Occipital lobe (tissue), 2 donors: Measurements from ENCODE around the gene TCEAL6. TPM values are rescaled to one million over a fixed set of nuclear protein-coding genes. Genes with fewer than 3 reads are reported as not detected.
"Not testable (repeated sequence)": the region's sequence is repeated elsewhere in the genome, so short reads cannot be mapped to it uniquely, and the experiment has no call there.

Source experiments
- DNase-seq: peaks from one replicate; lab custom pipeline; 2025; lab: John Stamatoyannopoulos, UW
- total RNA-seq: library from RNA; depleted of rRNA; stranded (reverse); fragments of >200 nt; gene quantifications from one replicate; pipeline ENCODE4 v1.2.3, GENCODE V29; 2014

The TCEAL6 gene
- 6.7 TPM for total RNA-seq

GRCh38 chrX:102142274-102142673, at the start of gene TCEAL6:
TCEAL6 (minus strand) TSS chrX:102142481.
- DNase-seq = not testable (repeated sequence)

DNA sequence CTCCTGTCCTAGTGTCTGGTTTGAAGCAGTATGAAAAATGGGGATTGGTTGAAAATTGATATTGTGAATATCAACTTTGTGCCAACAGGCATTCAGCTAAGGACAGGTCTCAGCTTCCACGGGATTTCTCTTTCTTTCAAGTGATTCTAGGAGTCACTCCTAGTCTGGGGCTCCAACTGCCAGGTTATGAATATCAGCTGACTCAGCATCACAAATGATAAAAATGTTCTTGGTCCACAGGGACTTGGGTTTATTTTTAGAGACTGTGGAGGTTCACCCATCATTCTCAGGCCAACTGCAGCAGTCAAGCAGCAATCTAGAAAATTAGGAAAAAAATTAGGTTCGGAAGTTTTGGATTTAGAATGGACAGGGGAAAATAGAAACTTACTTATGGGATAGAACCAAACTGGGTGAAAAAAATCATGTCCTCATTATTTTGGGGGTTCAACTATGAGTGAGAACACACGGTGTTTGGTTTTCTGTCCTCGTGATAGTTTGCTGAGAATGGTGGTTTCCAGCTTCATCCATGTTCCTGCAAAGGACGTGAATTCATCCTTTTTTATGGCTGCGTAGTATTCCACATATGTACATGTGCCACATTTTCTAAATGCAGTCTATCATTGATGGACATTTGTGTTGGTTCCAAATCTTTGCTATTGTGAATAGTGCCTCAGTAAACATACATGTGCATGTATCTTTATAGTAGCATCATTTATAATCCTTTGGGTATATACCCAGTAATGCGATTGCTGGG, 43.9 kb upstream of the TCEAL6 start:
- DNase-seq = no peak

GRCh38 chrX:102155806-102156179, 13.5 kb upstream of the TCEAL6 start, which contains the start of gene BEX5:
BEX5 (minus strand) TSS chrX:102155977; CDS start chrX:102154265, 1,712 bp downstream.
- peak; percentile 69 for DNase-seq

DNA sequence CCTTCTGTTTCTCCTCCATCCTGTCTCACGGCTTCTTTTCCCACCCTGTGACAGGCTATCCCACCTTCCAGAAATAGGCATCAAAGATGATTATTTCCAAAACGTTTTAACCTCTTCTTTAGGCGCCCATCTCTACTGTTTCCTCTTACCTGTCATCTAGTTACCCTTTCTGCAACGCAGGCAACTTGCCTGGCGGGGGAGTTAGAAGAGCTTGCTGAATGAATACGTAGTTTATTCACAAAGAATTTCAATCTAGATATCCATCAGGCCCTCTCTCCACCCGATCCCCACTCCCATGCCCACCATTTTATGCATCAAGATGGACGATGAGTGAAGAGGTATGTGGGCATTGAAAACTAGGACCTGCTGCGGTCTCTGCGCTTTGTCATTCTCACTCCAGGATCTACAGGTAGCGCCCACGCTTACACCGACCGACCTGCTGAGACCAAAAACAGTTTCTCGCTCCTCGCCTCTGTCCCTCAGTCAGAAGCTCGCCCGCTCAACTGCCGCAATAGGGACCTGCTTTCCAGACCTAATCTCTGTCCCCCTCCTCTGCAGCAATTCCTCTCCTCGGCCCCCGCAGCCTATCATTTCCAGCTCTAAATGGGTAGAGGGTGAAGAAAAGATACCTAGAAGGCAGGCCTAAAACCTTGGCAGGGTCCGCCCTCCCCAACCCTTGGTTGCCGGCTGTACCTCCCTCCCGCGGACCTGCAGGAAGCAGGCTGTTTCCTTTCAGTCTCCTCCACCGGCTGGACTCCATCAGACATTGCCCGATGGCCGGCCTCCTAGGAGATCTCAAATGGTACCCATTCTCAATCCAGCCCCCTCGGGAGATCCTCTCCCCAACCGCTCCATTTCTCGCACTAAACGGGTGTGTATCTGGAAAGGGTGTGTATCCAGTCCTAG, 12.9 kb upstream of the TCEAL6 start:
- no peak for DNase-seq

DNA sequence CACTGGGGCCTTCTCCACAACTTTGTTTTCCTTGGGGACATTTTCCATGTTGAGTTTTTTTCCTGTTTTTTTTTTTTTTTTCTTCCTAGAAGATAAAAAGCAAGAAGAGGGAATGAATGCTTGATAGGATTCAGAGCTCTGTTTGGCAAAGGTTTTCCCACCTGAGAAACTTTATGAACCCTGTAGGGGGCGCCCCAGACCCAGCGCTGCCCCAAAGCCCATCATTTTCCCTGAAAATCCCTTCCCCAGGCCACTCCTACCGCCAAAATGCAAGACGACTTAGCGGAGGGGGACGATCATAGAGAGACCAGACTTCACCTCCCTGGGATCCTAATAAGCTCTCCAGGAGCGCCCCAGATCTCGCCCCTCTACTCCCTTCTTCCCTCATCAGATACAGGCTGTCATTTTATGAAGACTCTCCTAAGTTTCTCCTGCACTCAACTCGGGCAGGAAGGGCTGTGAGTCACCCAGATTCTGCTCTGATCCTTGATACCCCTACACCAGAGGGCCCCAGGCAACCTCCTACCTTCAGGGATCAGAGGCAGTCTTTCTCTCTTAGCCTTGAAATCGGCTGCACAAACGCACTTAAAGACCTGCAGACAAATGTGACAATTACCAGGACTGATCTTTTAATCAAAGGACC, 12.1 kb upstream of the TCEAL6 start:
- DNase-seq = peak; percentile 5

- not testable (repeated sequence) for DNase-seq
Measured at GRCh38 chrX:102141631-102142030, 650 bp downstream of the TCEAL6 start.

GRCh38 chrX:102140876-102141275, 1.4 kb downstream of the TCEAL6 start:
- not testable (repeated sequence) for DNase-seq

GRCh38 chrX:102138064-102138463, 4.2 kb downstream of the TCEAL6 start:
- no peak for DNase-seq

DNA sequence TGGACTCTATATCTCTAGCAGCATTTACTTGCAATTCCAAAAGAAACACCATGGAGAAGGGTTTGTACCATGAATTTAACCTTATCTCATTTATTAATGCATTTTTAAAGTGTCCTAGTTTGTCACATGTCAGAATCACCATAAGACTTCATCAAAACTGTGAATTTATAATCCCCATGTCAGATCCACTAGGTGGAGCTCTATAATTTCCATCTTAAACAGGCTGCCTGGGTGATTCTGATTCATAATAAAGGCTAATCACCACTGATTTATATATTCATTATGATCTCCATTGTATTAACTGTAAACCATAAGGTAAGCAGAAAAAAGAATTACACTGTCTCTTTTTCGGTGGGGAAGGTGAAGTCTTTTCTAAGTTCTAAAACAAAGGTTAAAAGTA, 12.8 kb downstream of the TCEAL6 start:
- no peak for DNase-seq

- no peak for DNase-seq
Measured at GRCh38 chrX:102126863-102127262, 15.4 kb downstream of the TCEAL6 start.

DNA sequence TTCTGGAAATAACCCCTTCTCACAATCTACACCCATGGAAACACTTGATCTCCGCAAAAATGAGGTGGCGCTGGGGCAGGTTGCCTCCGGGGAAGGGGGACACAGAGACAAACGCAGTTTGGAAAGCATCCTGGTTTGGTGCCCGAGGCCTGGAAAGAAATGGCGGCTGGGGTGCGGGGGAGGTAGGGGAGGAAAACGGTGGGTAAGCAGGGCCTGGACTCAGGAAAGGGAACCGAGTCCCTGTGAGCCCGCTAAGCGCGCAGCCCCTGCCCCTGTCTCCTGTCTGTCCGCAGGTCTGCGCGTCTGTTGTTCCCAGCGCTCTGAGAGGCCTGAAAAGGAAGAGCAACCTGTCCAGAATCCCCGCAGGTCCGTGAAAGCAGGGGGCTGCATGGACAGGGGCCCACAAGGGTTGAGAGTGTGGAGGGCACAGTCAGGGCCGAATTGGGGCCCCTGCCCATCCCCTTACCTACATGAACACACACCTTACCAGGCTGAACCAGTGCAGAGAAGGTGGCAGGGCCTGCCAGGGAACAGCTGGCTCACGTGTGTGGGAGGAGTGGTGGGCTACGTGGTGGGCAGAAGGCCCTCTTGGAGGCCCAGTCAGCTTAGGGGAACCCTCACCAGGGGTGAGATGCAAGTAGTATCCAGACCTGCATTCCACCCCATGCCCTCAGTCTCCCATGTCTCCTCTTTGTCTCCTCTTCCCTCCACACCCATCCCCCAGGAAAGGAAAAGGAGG, 16.0 kb downstream of the TCEAL6 start:
- DNase-seq = peak; percentile 0

DNA sequence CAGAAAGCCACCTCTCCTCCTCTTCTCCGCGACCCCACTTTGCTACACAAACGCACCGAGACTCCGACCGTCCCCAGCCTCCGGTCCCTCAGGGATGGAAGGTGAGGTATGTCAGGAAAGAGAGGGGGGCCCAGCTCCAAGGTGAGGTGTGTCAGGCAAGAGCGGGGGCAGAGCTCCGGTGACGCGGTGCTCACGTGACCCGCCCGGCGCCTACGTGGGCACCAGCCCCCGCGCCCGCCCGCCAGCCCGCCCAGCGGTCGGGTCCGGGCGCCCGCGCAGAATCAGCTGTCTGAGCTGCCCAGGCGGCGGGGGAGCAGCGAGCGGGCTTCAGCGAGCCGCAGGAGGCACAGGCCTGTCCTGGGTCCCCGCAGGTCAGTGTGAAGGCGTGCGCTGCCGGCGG, 16.8 kb downstream of the TCEAL6 start, which contains the start of gene TCEAL2:
TCEAL2 (plus strand) TSS at position 244 of the 400 bp plus-strand sequence. CDS start 1,152 bp downstream, outside the sequence.
- DNase-seq = peak; percentile 22

DNA sequence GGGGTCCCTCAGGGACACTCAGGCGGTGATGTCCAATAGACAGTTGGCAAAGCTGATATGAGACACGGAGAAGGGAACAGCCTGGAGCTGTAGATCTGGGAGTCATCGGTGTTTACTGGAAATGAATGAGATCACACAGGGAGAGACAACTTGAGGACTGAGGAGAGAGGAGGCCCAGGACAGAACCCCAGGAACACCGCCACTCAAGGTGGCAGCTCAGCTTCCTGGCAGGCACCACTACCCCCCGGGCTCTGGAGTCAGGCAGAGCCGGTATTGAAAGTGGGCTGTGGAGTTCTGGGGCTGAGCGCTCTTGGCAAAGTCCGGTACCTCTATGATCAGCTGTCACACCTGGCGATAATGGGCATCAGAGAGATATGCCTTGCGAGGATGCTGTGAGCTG, 17.3 kb downstream of the TCEAL6 start:
- not testable (repeated sequence) for DNase-seq

DNA sequence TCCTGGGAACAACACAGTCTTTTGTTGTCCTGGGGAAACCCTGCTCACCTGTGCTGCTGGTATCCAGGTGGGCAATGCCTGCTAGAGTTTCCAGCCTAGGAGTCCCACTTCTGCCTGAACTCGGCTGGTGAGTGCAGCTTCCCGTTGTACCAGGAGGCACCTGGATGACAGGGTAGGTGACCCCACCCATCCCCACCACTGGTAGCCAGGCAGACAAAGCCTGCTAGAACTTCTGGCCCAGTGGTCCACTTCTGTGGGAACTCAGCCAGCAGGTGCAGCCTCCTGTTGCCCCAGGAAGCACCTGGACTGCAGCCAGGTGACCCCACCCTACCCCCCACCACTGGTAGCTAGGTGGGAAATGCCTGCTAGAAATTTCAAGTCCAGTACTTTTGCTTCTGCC, 26.5 kb downstream of the TCEAL6 start:
- no peak for DNase-seq

GRCh38 chrX:102113367-102113766, 28.9 kb downstream of the TCEAL6 start:
- no peak for DNase-seq

Other genes starting within 250 kb of the TCEAL6 start
- 7.5 TPM for gene ZMAT1, start 210.5 kb downstream of the TCEAL6 start, total RNA-seq
- gene TCEAL2, start 16.8 kb downstream of the TCEAL6 start, total RNA-seq = 18.7 TPM
- gene BEX5, start 13.5 kb upstream of the TCEAL6 start, total RNA-seq = 47.3 TPM
- gene TCP11X1, start 72.8 kb upstream of the TCEAL6 start, total RNA-seq = not detected
- gene NXF2, start 104.7 kb upstream of the TCEAL6 start, total RNA-seq = not detected